ENCODE measurements around the gene DHX36.
A peak's percentile ranks its signal among the peaks of the same experiment; 100 is the strongest.

The DHX36 gene

DNA sequence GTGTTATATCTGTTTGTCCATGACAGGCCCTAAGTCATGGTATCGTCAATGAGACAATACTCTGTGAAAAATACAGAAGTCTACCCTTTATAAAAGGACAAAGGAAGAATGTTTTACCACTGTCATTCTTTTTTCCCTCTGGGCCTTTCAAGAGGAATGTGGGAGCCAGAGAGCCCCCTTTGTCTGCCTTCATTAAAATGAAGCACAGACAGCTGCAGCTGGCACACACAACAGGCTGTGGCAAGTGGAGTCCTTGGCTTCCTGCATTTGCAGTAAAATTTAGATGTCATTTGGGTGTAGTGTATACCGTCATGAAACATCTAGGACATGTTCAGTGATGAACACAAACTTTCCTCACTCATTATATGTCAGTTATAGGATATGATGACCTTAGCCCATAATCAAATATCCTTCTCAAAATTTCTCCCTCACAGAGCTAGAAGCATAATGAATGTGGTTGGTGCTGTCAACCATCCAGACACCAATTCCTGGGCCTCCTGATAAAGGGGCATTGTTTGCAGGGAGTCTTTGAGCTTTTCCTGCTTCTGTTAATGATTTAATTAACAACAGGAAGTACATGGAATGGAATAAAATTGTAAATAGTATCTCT is 76.4 kb downstream of the DHX36 start:
- DNase-seq (ENCODE audit: low read depth, low spot score) = no peak
- in situ Hi-C loops (cut with HindIII; ENCODE audit: low sequenced_read_pairs) = no loop called here
- H3K4me3 ChIP-seq (ENCODE audit: low read depth, low read length) = no peak overlapping the region
- TF ChIP-seq CTCF (IDR thresholded peaks at IDR 0.05; ENCODE audit: low read depth, low read length) = no peak

DNA sequence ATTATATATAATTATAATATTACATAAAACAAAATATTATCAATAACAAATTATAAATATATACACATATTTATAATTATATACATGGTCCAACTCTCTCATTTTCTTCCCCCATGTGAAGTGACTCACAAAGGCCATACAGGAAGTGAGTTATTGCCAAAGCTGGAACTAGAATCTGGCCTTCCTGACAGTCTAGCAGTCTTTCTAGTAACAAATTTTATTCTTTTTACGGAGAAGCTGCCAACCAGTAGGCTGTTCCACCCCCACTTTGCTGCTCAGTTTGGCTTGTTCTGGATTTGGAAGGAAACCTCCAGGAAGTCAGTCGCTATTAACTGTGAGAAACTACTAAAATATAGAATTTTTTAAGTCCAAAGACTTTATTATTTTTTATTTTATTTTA is 79.6 kb downstream of the DHX36 start:
- no peak overlapping the region for H3K4me3 ChIP-seq (ENCODE audit: low read depth, low read length)
- TF ChIP-seq CTCF (IDR thresholded peaks at IDR 0.05; ENCODE audit: low read depth, low read length) = no peak
- in situ Hi-C loops (cut with HindIII; ENCODE audit: low sequenced_read_pairs) = no loop called here
- peak; percentile 47 for DNase-seq (ENCODE audit: low read depth, low spot score)

- no peak overlapping the region for H3K4me3 ChIP-seq (ENCODE audit: low read depth, low read length)
- DNase-seq (ENCODE audit: low read depth, low spot score) = peak; percentile 60
- TF ChIP-seq CTCF (IDR thresholded peaks at IDR 0.05; ENCODE audit: low read depth, low read length) = no peak
- in situ Hi-C loops (cut with HindIII; ENCODE audit: low sequenced_read_pairs) = no loop called here
These were observed 80.9 kb downstream of the DHX36 start for GRCh38 chr3:154243353-154243752.

DNA sequence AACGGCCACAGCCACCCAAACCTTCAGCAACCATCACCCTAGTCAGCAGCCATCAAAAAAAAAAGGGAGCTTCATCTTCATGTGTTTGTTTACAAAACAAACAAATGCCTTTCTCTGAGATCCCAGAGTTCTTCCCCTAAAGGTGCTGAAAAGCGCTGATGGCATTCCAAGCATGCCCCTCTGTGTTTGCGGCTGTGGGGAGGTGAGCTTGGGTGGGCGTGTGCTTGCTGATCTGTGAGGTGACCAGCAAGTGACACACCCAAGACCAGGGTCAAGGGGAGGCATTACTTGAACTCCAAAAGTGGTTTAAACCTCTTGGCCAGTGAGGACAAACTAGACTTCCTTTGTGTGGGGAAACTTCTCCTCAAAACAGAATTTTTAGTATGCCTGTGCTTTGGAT is 81.5 kb downstream of the DHX36 start:
- no peak for DNase-seq (ENCODE audit: low read depth, low spot score)
- in situ Hi-C loops (cut with HindIII; ENCODE audit: low sequenced_read_pairs) = no loop called here
- no peak for TF ChIP-seq CTCF (IDR thresholded peaks at IDR 0.05; ENCODE audit: low read depth, low read length)
- H3K4me3 ChIP-seq (ENCODE audit: low read depth, low read length) = no peak overlapping the region

GRCh38 chr3:154241496-154241895 is 82.8 kb downstream of the DHX36 start:
- in situ Hi-C loops (cut with HindIII; ENCODE audit: low sequenced_read_pairs) = no loop called here

GRCh38 chr3:154240235-154240634 is 84.1 kb downstream of the DHX36 start:
- in situ Hi-C loops (cut with HindIII; ENCODE audit: low sequenced_read_pairs) = no loop called here
- TF ChIP-seq CTCF (IDR thresholded peaks at IDR 0.05; ENCODE audit: low read depth, low read length) = no peak
- H3K4me3 ChIP-seq (ENCODE audit: low read depth, low read length) = no peak overlapping the region
- no peak for DNase-seq (ENCODE audit: low read depth, low spot score)

More at GRCh38 chr3:154241496-154241895, 82.8 kb downstream of the DHX36 start:
- no peak for TF ChIP-seq CTCF (IDR thresholded peaks at IDR 0.05; ENCODE audit: low read depth, low read length)
- no peak for DNase-seq (ENCODE audit: low read depth, low spot score)
- no peak overlapping the region for H3K4me3 ChIP-seq (ENCODE audit: low read depth, low read length)

Data from astrocyte of the spinal cord (primary cell).